ENCODE results near the gene PCSK5. TPM values are rescaled to one million over a fixed set of nuclear protein-coding genes. Genes with fewer than 3 reads are reported as not detected.
"Not testable (repeated sequence)": the region's sequence is repeated elsewhere in the genome, so short reads cannot be mapped to it uniquely, and the experiment has no call there.

The PCSK5 gene
- total RNA-seq, 4 donors from 2014 or later: 9.6 to 41.8 (median 15.1) TPM

GRCh38 chr9:76298521-76299144, 408.2 kb downstream of the PCSK5 start:
- H3K4me3 ChIP-seq (replicated peaks in 1 of 3): no peak overlapping the region
- H3K27ac ChIP-seq: no peak overlapping the region
- intact Hi-C loops (cut with DNase I): no loop called here
- H3K27me3 ChIP-seq: no peaks in the 10 kb centered on the region
- no peaks in the 10 kb centered on the region for H3K9me3 ChIP-seq
- TF ChIP-seq CTCF (IDR thresholded peaks at IDR 0.05): no peak
- H3K4me1 ChIP-seq: peaks cover 2 to 21% of the 10 kb centered on the region in 2 donors
- no peak for DNase-seq
- H3K36me3 ChIP-seq: no peaks in the 10 kb centered on the region
- WGBS, 2 donors: 59 to 67% methylated on average over 3 of the region's 3 CpGs

DNA sequence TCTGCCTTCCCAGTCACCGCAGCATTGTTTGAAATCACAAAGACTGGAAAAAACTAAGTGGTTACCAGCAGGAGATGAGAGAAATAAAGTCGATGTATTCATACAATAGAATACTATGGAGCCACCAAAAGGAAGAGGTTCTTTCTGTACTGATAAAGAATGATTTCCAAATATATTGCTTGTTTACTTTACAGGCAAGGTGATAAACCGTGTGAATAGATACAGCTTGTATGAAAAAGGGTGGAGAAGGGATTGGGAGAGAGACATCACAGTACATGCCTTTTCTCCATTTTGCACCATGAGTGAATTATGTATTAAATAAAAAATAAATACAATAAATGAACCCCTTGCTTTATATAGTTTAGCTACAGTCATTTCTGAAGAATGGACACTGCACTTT, 412.1 kb downstream of the PCSK5 start:
- 82 to 90% methylated on average over 3 of the region's 3 CpGs for WGBS, 2 donors
- Histone ChIP-seq H3K36me3 (no peaks in the 10 kb centered on the region), H3K4me3 (replicated peaks in 1 of 3) (no peak overlapping the region), H3K9me3 (no peaks in the 10 kb centered on the region), H3K4me1 (peaks cover 0 to 10% of the 10 kb centered on the region in 2 donors), H3K27me3 (no peaks in the 10 kb centered on the region), H3K27ac (no peak overlapping the region)
- no peak for DNase-seq
- no peak for TF ChIP-seq CTCF (IDR thresholded peaks at IDR 0.05)
- no peak for TF ChIP-seq POLR2A (IDR thresholded peaks at IDR 0.05)
- intact Hi-C loops (cut with DNase I): no loop called here

DNA sequence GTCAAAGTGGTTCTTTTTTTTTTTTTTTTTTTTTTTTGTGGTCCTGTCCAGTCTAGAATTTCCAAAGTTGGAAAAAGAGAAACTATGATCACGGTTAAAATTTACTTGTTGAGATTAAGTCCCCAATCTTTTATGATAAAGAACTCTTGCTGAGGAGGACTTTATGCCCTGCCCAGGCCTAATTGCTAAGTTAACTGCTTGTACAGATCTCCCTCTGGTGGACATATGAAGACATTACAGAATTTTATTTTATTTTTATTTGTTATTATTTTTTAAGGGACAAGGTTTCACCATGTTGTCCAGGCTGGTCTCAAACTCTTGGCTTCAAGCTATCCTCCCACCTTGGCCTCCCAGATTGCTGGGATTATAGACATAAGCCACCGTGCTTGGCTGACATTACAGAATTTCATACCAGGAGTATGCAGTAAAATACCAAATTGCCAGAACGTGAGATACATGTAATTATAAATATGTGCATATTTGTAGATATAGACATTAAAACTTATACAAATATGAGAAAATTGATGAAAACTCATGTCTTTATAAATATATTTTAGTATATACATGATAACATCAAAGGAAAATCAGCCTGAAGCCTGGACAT, 412.6 kb downstream of the PCSK5 start:
- intact Hi-C loops (cut with DNase I): no loop called here
- WGBS, 2 donors: 21 to 31% methylated on average over 3 of the region's 3 CpGs
- peak; percentile 18 to 21 for DNase-seq

DNA sequence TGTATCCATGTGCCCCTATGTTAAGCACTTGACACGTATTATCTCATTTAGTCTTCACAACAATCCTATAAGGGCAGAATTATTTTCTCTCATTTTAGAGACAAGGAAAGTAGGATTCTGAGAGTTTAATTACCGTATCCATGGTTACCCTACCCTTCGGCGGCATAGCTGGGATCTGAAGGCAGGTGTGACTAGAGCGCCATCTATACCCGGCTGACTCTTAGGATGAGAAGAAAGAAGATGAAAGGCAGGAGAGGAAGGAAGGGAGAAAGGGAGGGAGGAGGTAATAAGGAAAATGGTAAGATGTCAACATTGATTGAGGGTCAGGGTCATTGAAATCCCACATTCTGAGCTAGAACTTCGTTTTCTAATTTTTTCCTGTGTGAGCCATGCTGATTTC, 416.6 kb downstream of the PCSK5 start:
- H3K9me3 ChIP-seq; H3K4me1 ChIP-seq; H3K4me3 ChIP-seq (replicated peaks in 1 of 3); intact Hi-C loops (cut with DNase I); H3K36me3 ChIP-seq; H3K27ac ChIP-seq; DNase-seq; H3K27me3 ChIP-seq: not testable (repeated sequence)
- WGBS, 2 donors: 53 to 58% methylated on average over 6 to 7 of the region's 7 CpGs

More for the DNA sequence above, 412.6 kb downstream of the PCSK5 start:
- no peaks in the 10 kb centered on the region for H3K27me3 ChIP-seq
- no peak overlapping the region for H3K4me3 ChIP-seq (replicated peaks in 1 of 3)
- TF ChIP-seq CTCF (IDR thresholded peaks at IDR 0.05): peak; percentile 53 to 80 (median 65)
- TF ChIP-seq POLR2A (IDR thresholded peaks at IDR 0.05): no peak
- no peak overlapping the region for H3K27ac ChIP-seq
- peaks cover 0 to 6% of the 10 kb centered on the region in 2 donors for H3K4me1 ChIP-seq
- H3K9me3 ChIP-seq: no peaks in the 10 kb centered on the region
- H3K36me3 ChIP-seq: no peaks in the 10 kb centered on the region

GRCh38 chr9:76310577-76310976, 420.1 kb downstream of the PCSK5 start:
- Histone ChIP-seq H3K9me3 (no peaks in the 10 kb centered on the region), H3K4me3 (replicated peaks in 1 of 3) (no peak overlapping the region), H3K27ac (no peak overlapping the region), H3K36me3 (no peaks in the 10 kb centered on the region), H3K4me1 (no peaks in the 10 kb centered on the region), H3K27me3 (no peaks in the 10 kb centered on the region)
- TF ChIP-seq POLR2A (IDR thresholded peaks at IDR 0.05) (no peak), CTCF (IDR thresholded peaks at IDR 0.05) (no peak)
- DNase-seq: no peak
- WGBS, 2 donors: 94 to 95% methylated on average over 7 of the region's 7 CpGs
- intact Hi-C loops (cut with DNase I): no loop called here
